H1 (cell line): Measurements from ENCODE around the gene RDH14. TPM values are rescaled to one million over a fixed set of nuclear protein-coding genes. Genes with fewer than 3 reads are reported as not detected.

ENCODE experiments used
- CTCF ChIA-PET: fragments of 300-600 bp; sonication (Branson Sonifier 250); formaldehyde crosslinking; loops from one replicate; lab custom pipeline; 2021; ENCODE audit not compliant: partially characterized antibody; lab: Charles Lee
- POLR2A ChIA-PET: fragments of 300-600 bp; sonication (Branson Sonifier 250); formaldehyde crosslinking; loops from one replicate; lab custom pipeline; 2021; ENCODE audit warnings: inconsistent platforms; ENCODE audit not compliant: partially characterized antibody; lab: Charles Lee
- DNase-seq, 2 experiments: peaks; one replicate each; pipeline versions ENCODE4 v3.0.0 to v3.0.0-alpha.2; 2010 to 2022; ENCODE audit warnings: low spot score in 2 of 2, low read depth in 1 of 2, mixed read lengths in 1 of 2
- FAIRE-seq: peaks from 2 replicates; lab custom pipeline; 2011; peaks lifted over from hg19 to GRCh38; lab: Jason Lieb, UNC
- H2AFZ ChIP-seq: 2 replicates; pipeline ENCODE4 v1.8.1; 2012; ENCODE audit warnings: low read length, inconsistent platforms
- H2AK5ac ChIP-seq: 2 replicates; pipeline ENCODE4 v1.6.1; 2013; ENCODE audit warnings: low read depth, low read length
- H2BK120ac ChIP-seq: replicated peaks from 2 replicates; pipeline ENCODE3; 2013; ENCODE audit warnings: low read depth, low read length, inconsistent platforms
- H2BK12ac ChIP-seq: 2 replicates; pipeline ENCODE4 v1.6.1; 2013; ENCODE audit warnings: low read depth, low read length
- H2BK15ac ChIP-seq: 2 replicates; pipeline ENCODE4 v1.6.1; 2013; ENCODE audit warnings: low read length
- H2BK20ac ChIP-seq: 2 replicates; pipeline ENCODE4 v1.6.1; 2013; ENCODE audit warnings: low read length
- H2BK5ac ChIP-seq: 2 replicates; pipeline ENCODE4 v1.6.1; 2013; ENCODE audit warnings: low read depth, low read length
- H3K14ac ChIP-seq: 2 replicates; pipeline ENCODE4 v1.6.1; 2013; ENCODE audit warnings: inconsistent platforms; ENCODE audit not compliant: insufficient read length
- H3K18ac ChIP-seq: 2 replicates; pipeline ENCODE4 v1.6.1; 2013; ENCODE audit warnings: low read length; ENCODE audit errors: extremely low read depth
- H3K23ac ChIP-seq: 2 replicates; pipeline ENCODE4 v1.6.1; 2013; ENCODE audit warnings: inconsistent platforms; ENCODE audit not compliant: insufficient read length
- H3K23me2 ChIP-seq: 2 replicates; pipeline ENCODE4 v1.6.1; 2013; ENCODE audit warnings: low read depth, low read length
- H3K27ac ChIP-seq: 2 replicates; pipeline ENCODE4 v1.6.1; 2011; ENCODE audit warnings: low read depth, low read length, inconsistent platforms
- H3K27me3 ChIP-seq, 4 experiments: replicated peaks in 1 of 4; 1 replicate in 1 of 4; 2 replicates in 3 of 4; pipeline versions ENCODE4 v1.6.1 to v1.8.1; 2011 to 2013; ENCODE audit warnings: low read length in 3 of 4, mild to moderate bottlenecking in 3 of 4, inconsistent platforms in 2 of 4, mixed read lengths in 2 of 4, moderate library complexity in 1 of 4; ENCODE audit not compliant: control insufficient read depth in 3 of 4, insufficient read depth in 3 of 4; ENCODE audit errors: extremely low read depth in 1 of 4
- H3K36me3 ChIP-seq, 4 experiments: 2 replicates each; pipeline versions ENCODE4 v1.6.1 to v1.8.1; 2011 to 2013; ENCODE audit warnings: mild to moderate bottlenecking in 4 of 4, low read length in 3 of 4, moderate library complexity in 2 of 4, control low read depth in 1 of 4, inconsistent platforms in 1 of 4; ENCODE audit not compliant: insufficient read depth in 4 of 4, control insufficient read depth in 2 of 4
- H3K4ac ChIP-seq: replicated peaks from 2 replicates; pipeline ENCODE3; 2013; ENCODE audit warnings: low read length, low read depth, mixed read lengths, inconsistent platforms; ENCODE audit not compliant: insufficient read length
- H3K4me1 ChIP-seq, 4 experiments: replicated peaks in 1 of 4; 1 replicate in 1 of 4; 2 replicates in 3 of 4; pipeline versions ENCODE4 v1.6.1 to v1.8.1; 2011 to 2013; ENCODE audit warnings: low read length in 3 of 4, inconsistent platforms in 2 of 4, mixed read lengths in 1 of 4; ENCODE audit not compliant: insufficient read depth in 4 of 4, control insufficient read depth in 3 of 4
- H3K4me2 ChIP-seq, 2 experiments: 2 replicates each; pipeline versions ENCODE4 v1.6.1 to v1.8.1; 2011 to 2013; ENCODE audit warnings: low read depth in 2 of 2, low read length in 2 of 2, control low read depth in 1 of 2, inconsistent platforms in 1 of 2, mild to moderate bottlenecking in 1 of 2; ENCODE audit not compliant: insufficient read depth in 1 of 2
- H3K4me3 ChIP-seq, 4 experiments: fragments of 200-600, 300-600 bp in 1 of 4; sonication (generic), shearing (Covaris generic), sonication (Bioruptor Twin) in 1 of 4; 2 replicates each; pipeline versions ENCODE4 v1.5.1 to v1.8.1; 2011 to 2016; ENCODE audit warnings: low read length in 4 of 4, low read depth in 3 of 4, control low read depth in 2 of 4, inconsistent platforms in 2 of 4, mild to moderate bottlenecking in 2 of 4, mixed read lengths in 1 of 4, moderate library complexity in 1 of 4; ENCODE audit not compliant: insufficient read depth in 2 of 4; ENCODE audit errors: extremely low read depth in 1 of 4
- H3K56ac ChIP-seq: replicated peaks from 2 replicates; pipeline ENCODE3; 2013; ENCODE audit warnings: low read depth, mild to moderate bottlenecking, mixed read lengths, low read length, inconsistent platforms; ENCODE audit not compliant: insufficient read length
- H3K79me1 ChIP-seq: 2 replicates; pipeline ENCODE4 v1.6.1; 2013; ENCODE audit warnings: low read depth, low read length, control low read depth
- H3K79me2 ChIP-seq, 2 experiments: 2 replicates each; pipeline versions ENCODE4 v1.6.1 to v1.8.1; 2012 to 2013; ENCODE audit warnings: low read length in 2 of 2, mild to moderate bottlenecking in 2 of 2, inconsistent platforms in 1 of 2; ENCODE audit not compliant: insufficient read depth in 2 of 2, control insufficient read depth in 1 of 2
- H3K9ac ChIP-seq, 4 experiments: replicated peaks in 1 of 4; 1 replicate in 1 of 4; 2 replicates in 3 of 4; pipeline versions ENCODE4 v1.6.1 to v1.8.1; 2011 to 2013; ENCODE audit warnings: low read depth in 3 of 4, low read length in 3 of 4, control low read depth in 2 of 4, mild to moderate bottlenecking in 2 of 4, moderate library complexity in 2 of 4, inconsistent platforms in 1 of 4; ENCODE audit errors: extremely low read depth in 1 of 4
- H3K9me3 ChIP-seq, 2 experiments: 2 replicates each; pipeline versions ENCODE4 v1.6.1 to v1.8.1; 2012 to 2013; ENCODE audit warnings: mild to moderate bottlenecking in 2 of 2, moderate library complexity in 2 of 2, control low read depth in 1 of 2, inconsistent platforms in 1 of 2, low read depth in 1 of 2, low read length in 1 of 2, mixed read lengths in 1 of 2; ENCODE audit not compliant: insufficient read depth in 2 of 2
- H4K20me1 ChIP-seq, 2 experiments: replicated peaks in 1 of 2; 2 replicates each; pipeline versions ENCODE3 to v1.8.1; 2011 to 2013; ENCODE audit warnings: inconsistent platforms in 2 of 2, low read length in 2 of 2, mild to moderate bottlenecking in 1 of 2; ENCODE audit not compliant: insufficient read depth in 2 of 2, control insufficient read depth in 1 of 2
- H4K5ac ChIP-seq: 2 replicates; pipeline ENCODE4 v1.6.1; 2013; ENCODE audit warnings: low read length, low read depth, mixed read lengths, inconsistent platforms; ENCODE audit not compliant: insufficient read length
- H4K8ac ChIP-seq: 2 replicates; pipeline ENCODE4 v1.8.0; 2013; ENCODE audit warnings: mild to moderate bottlenecking, moderate library complexity, low read length, inconsistent platforms; ENCODE audit not compliant: insufficient read depth; ENCODE audit errors: extremely low read depth
- H4K91ac ChIP-seq: replicated peaks from 2 replicates; pipeline ENCODE3; 2013; ENCODE audit warnings: low read length, mixed read lengths, inconsistent platforms; ENCODE audit not compliant: insufficient read length
- HDAC2 ChIP-seq, 2 experiments: fragments of 300-600 bp in 1 of 2; sonication (generic) in 1 of 2; IDR thresholded peaks; 2 replicates each; pipeline ENCODE4 v1.6.1; 2011 to 2012; ENCODE audit warnings: low read depth in 2 of 2, low read length in 2 of 2, mild to moderate bottlenecking in 2 of 2, moderate library complexity in 2 of 2, borderline replicate concordance in 1 of 2, inconsistent platforms in 1 of 2
- WGBS, 2 experiments: shearing (Covaris generic) in 1 of 2; methylation state at CpG; one replicate each; pipeline versions ENCODE4 v1.1.6 to v1.1.7; 2013 to 2015; ENCODE audit warnings: low lambda C conversion rate in 2 of 2, mixed read lengths in 2 of 2, inconsistent platforms in 1 of 2, low coverage in 1 of 2, missing lambda C conversion rate in 1 of 2; ENCODE audit not compliant: insufficient replicate concordance in 2 of 2, insufficient coverage in 1 of 2, insufficient read length in 1 of 2; ENCODE audit errors: extremely low coverage in 1 of 2, missing lambda C conversion rate in 1 of 2; 5-methylcytosine and 5-hydroxymethylcytosine counted together
- polyA plus RNA-seq, 7 experiments: library from polyadenylated mRNA; depleted of rRNA in 3 of 7; stranded (reverse) in 5 of 7; unstranded in 2 of 7; fragments of >200 nt in 5 of 7; fragments of 200-250 nt in 2 of 7; gene quantifications; 1 replicate in 5 of 7; 2 replicates in 1 of 7; 4 replicates in 1 of 7; pipeline versions ENCODE4 v1.2.1 to v1.2.3, GENCODE V29; 2011 to 2013; ENCODE audit warnings: missing spikeins in 2 of 7, mixed read lengths in 2 of 7
- total RNA-seq: library from RNA; stranded (reverse); fragmentation: NEBNext Ultra II Directional; extraction: Animal tissue kit (Norgen Biotek cat#: 25700); gene quantifications from 2 replicates; pipeline ENCODE4 v1.2.1, GENCODE V29; 2021

Gene RDH14
- total and polyA plus RNA-seq, 2 of the 8 experiments (the other 6 are each of a cell fraction or from before 2014, with no cell fraction given), result 14.7 to 23.6 TPM

DNA sequence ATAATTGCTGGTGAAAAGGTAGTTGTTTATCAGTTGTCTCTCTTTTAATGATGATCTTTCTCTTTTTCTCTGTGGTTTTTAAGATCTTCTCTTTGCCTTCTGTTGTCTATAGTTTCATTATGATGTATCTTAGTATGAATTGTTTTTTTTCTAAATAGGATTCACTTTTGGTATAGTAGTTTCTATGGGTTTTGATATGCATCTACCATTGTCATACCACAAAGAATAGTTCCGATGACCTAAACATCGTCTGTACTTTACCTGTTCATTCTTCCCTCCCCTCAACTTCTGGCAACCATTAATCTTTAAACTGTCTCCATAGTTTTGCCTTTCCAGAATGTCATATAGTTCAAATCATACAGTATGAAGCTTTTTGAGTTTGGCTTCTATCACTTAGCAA, 19.6 kb downstream of the RDH14 start:
- Histone ChIP-seq H4K8ac (no peak overlapping the region), H3K79me1 (no peaks in the 10 kb centered on the region), H3K4ac (no peak overlapping the region), H3K56ac (no peak overlapping the region), H3K4me2 (no peak overlapping the region), H3K9ac (no peak overlapping the region), H3K14ac (no peak overlapping the region), H3K4me1 (no peaks in the 10 kb centered on the region), H3K23ac (no peak overlapping the region), H2BK20ac (no peak overlapping the region), H3K9me3 (no peaks in the 10 kb centered on the region), H2BK120ac (no peak overlapping the region), H2BK5ac (no peak overlapping the region), H2AK5ac (no peak overlapping the region), H4K5ac (no peak overlapping the region), H4K20me1 (no peaks in the 10 kb centered on the region), H3K27ac (no peak overlapping the region), H3K23me2 (no peaks in the 10 kb centered on the region), H2BK12ac (no peak overlapping the region), H3K36me3 (no peaks in the 10 kb centered on the region), H3K27me3 (no peaks in the 10 kb centered on the region), H3K4me3 (no peak overlapping the region), H4K91ac (no peak overlapping the region), H3K79me2 (no peaks in the 10 kb centered on the region), H3K18ac (no peak overlapping the region), H2BK15ac (no peak overlapping the region), H2AFZ (no peak overlapping the region)
- 94% methylated on average over 2 of the region's 2 CpGs; no CpG with 5 or more reads in 1 of the 2 experiments for WGBS, 2 experiments
- FAIRE-seq (no peak), DNase-seq (no peak)
- ChIA-PET POLR2A (no interaction called here), CTCF (no interaction called here)
- no peak for TF ChIP-seq HDAC2 (IDR thresholded peaks at IDR 0.05; ENCODE audit: borderline replicate concordance in 1 of 2, low read depth in 2 of 2, low read length in 2 of 2)
